Spleen (tissue), 11 donors: ENCODE data around the gene RNF111. TPM values are rescaled to one million over a fixed set of nuclear protein-coding genes. Genes with fewer than 3 reads are reported as not detected.

ENCODE experiments used
- DNase-seq: peaks from one replicate; pipeline ENCODE4 v3.0.0-alpha.2; 2020
- H3K27ac ChIP-seq, 8 donors: fragments of 200-600 bp; sonication (generic) in 7 of 8; 1 replicate in 4 of 8; 2 replicates in 4 of 8; pipeline versions ENCODE4 v1.5.0 to v1.8.0; 2016 to 2021; ENCODE audit warnings: inconsistent platforms in 4 of 8, mild to moderate bottlenecking in 4 of 8, moderate library complexity in 1 of 8
- H3K27me3 ChIP-seq, 7 donors: fragments of 200-600 bp; sonication (generic) in 6 of 7; replicated peaks in 1 of 7; 1 replicate in 4 of 7; 2 replicates in 3 of 7; pipeline versions ENCODE4 v1.5.0 to v1.8.0; 2016 to 2021; ENCODE audit warnings: inconsistent platforms in 3 of 7, mild to moderate bottlenecking in 1 of 7
- H3K36me3 ChIP-seq, 6 donors: fragments of 200-600 bp; sonication (generic) in 5 of 6; 1 replicate in 4 of 6; 2 replicates in 2 of 6; pipeline versions ENCODE4 v1.5.0 to v1.8.0; 2016 to 2021; ENCODE audit warnings: inconsistent platforms in 2 of 6
- H3K4me1 ChIP-seq, 6 donors: fragments of 200-600 bp; sonication (generic) in 5 of 6; 1 replicate in 3 of 6; 2 replicates in 3 of 6; pipeline versions ENCODE4 v1.5.0 to v1.8.0; 2016 to 2021; ENCODE audit warnings: inconsistent platforms in 3 of 6
- H3K4me3 ChIP-seq, 8 donors: fragments of 200-600 bp; sonication (generic) in 7 of 8; 1 replicate in 4 of 8; 2 replicates in 4 of 8; pipeline versions ENCODE4 v1.5.0 to v1.8.0; 2016 to 2021; ENCODE audit warnings: inconsistent platforms in 4 of 8, mild to moderate bottlenecking in 4 of 8, moderate library complexity in 2 of 8
- H3K9me3 ChIP-seq, 8 donors: fragments of 200-600 bp; sonication (generic) in 7 of 8; 1 replicate in 4 of 8; 2 replicates in 4 of 8; pipeline versions ENCODE4 v1.5.0 to v1.8.0; 2016 to 2021; ENCODE audit warnings: inconsistent platforms in 4 of 8
- POLR2A ChIP-seq, 3 donors: fragments of 450-650 bp; IDR thresholded peaks; one replicate each; pipeline ENCODE4 v1.5.1; 2017; ENCODE audit warnings: antibody characterized with exemption in 3 of 3, mild to moderate bottlenecking in 1 of 3
- POLR2AphosphoS5 ChIP-seq, 3 donors: sonication (generic); formaldehyde crosslinking; IDR thresholded peaks; one replicate each; pipeline ENCODE4 v1.5.1; 2017; ENCODE audit warnings: antibody characterized with exemption in 3 of 3
- WGBS, 5 donors: extraction: QIAGEN DNeasy Blood & Tissue Kit in 3 of 5; methylation state at CpG; one replicate each; pipeline versions ENCODE4 v1.1.5 to v1.1.7; 2013 to 2018; 5-methylcytosine and 5-hydroxymethylcytosine counted together
- intact Hi-C: fragments of 100-400 bp; cut with DNase I; formaldehyde crosslinking; loops from one replicate; pipeline ENCODE4 v1.15.0; 2023; ENCODE audit warnings: low total_unique reads
- polyA plus RNA-seq, 3 donors: library from polyadenylated mRNA; stranded (reverse); fragments of 200-250 nt; gene quantifications; one replicate each; pipeline ENCODE4 v1.2.1, GENCODE V29; 2013
- total RNA-seq, 7 donors: library from RNA; depleted of rRNA in 3 of 7; stranded (reverse); fragments of >200 nt in 3 of 7; fragmentation: NEBNext Ultra II Directional in 4 of 7; extraction: Animal tissue kit (Norgen Biotek cat#: 25700) in 4 of 7; gene quantifications; one replicate each; pipeline versions ENCODE4 v1.1.0 to v1.2.1, GENCODE V29; 2016 to 2021
- TF ChIP-seq, protein P1 (sequence below), 11 experiments: fragments of 200-600 bp in 7 of 11; fragments of 450-650 bp in 4 of 11; sonication (generic) in 4 of 11; IDR thresholded peaks in 8 of 11; conservative IDR thresholded peaks in 3 of 11; 1 replicate in 7 of 11; 2 replicates in 4 of 11; pipeline versions ENCODE4 v1.4.0 to v1.8.0; 2016 to 2021; ENCODE audit warnings: antibody characterized with exemption in 11 of 11, inconsistent platforms in 4 of 11, mild to moderate bottlenecking in 1 of 11
- donor health status: healthy with polysubstance abuse.
- donor health status: DM: no; HTN: no; CAD: no; lungs with moderate emphysema.
- donor health status: DM: no; HTN: no; CAD: no.
- donor health status: Bipolar disorder and iron deficiency.
- donor health status: healthy.
- donor health status: DM: no; HTN: no; CAD: no.
- donor health status: DM: yes; HTN: yes; CAD: no.

The RNF111 gene
- total and polyA plus RNA-seq, 10 donors = 10.5 to 68.2 (median 41.1) TPM

DNA sequence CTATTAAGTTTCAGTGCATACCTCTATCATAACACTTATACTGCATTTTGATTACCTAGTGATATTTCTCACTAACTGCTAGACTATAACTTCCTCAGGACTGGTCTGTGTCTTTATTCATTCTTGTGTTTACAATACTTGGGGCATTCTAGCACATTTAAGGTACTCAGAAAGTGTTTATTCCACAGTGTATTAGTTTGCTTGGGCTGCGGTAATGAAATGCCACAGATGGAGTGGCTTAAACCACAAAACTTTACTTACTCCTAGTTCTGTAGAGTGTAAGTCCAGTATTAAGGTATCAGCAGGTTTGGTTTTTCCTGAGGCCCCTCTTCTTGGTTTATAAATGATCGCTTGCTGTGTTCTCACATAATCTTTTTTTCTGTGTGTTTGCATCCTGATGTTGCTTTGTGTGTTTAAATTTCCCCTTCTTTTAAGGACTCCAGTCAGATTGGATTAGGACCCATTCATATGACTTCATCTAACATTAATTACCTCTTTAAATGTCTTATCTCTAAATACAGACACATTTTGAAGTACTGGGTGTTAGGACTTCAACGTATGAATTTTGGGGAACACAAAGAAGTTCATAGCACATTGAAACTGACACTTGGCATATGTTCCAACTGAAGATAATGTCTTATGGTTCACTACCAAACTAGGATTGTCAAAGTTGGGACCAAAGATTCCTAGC is 23.9 kb downstream of the RNF111 start:
- H3K4me1 ChIP-seq = peaks cover 0 to 44% (median 2%) of the 10 kb centered on the region in 6 donors
- H3K27ac ChIP-seq = no peak overlapping the region
- no peak overlapping the region for H3K4me3 ChIP-seq
- intact Hi-C loops = no loop called here
- H3K27me3 ChIP-seq = no peaks in the 10 kb centered on the region
- no peak for DNase-seq
- WGBS, 5 donors = 43 to 63% (median 61%) methylated on average over 3 of the region's 3 CpGs
- TF ChIP-seq, protein P1, sequence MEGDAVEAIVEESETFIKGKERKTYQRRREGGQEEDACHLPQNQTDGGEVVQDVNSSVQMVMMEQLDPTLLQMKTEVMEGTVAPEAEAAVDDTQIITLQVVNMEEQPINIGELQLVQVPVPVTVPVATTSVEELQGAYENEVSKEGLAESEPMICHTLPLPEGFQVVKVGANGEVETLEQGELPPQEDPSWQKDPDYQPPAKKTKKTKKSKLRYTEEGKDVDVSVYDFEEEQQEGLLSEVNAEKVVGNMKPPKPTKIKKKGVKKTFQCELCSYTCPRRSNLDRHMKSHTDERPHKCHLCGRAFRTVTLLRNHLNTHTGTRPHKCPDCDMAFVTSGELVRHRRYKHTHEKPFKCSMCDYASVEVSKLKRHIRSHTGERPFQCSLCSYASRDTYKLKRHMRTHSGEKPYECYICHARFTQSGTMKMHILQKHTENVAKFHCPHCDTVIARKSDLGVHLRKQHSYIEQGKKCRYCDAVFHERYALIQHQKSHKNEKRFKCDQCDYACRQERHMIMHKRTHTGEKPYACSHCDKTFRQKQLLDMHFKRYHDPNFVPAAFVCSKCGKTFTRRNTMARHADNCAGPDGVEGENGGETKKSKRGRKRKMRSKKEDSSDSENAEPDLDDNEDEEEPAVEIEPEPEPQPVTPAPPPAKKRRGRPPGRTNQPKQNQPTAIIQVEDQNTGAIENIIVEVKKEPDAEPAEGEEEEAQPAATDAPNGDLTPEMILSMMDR (IDR thresholded peaks at IDR 0.05 in 8 of 11, conservative IDR thresholded peaks at IDR 0.05 in 3 of 11) = no peak
- no peak for TF ChIP-seq POLR2A (IDR thresholded peaks at IDR 0.05)
- H3K36me3 ChIP-seq = peaks cover 0 to 39% (median 0%) of the 10 kb centered on the region in 6 donors
- H3K9me3 ChIP-seq = no peaks in the 10 kb centered on the region

DNA sequence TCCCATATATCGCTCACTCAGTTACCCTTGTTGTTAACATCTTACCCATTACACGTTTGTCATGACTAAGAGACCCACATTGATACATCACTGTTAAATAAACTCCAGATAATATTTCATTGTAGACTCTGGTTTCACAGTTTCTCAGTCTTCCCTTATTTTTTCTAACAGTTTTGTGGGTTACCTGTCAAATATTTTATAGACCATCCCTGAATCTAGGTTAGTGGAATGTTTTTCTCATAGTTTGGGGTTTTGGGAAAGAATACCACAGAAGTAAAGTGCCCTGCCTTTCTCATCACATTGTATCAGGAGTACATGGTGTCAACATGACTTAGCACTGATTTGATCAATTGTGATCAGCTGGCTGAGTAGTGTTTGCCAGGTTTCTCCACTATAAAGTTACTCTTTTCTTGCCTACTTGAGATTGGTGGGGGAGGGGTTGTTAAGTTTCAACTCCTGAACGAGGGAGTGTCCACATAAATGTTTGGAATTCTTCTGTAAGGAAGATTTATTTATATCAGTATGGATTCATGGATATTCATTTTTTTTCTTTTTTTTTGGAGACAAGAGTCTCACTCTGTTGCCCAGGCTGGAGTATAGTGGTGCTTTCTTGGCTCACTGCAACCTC is 25.9 kb downstream of the RNF111 start:
- TF ChIP-seq POLR2AphosphoS5 (IDR thresholded peaks at IDR 0.05) = no peak
- peaks cover 0 to 34% (median 0%) of the 10 kb centered on the region in 6 donors for H3K36me3 ChIP-seq
- intact Hi-C loops = no loop called here

DNA sequence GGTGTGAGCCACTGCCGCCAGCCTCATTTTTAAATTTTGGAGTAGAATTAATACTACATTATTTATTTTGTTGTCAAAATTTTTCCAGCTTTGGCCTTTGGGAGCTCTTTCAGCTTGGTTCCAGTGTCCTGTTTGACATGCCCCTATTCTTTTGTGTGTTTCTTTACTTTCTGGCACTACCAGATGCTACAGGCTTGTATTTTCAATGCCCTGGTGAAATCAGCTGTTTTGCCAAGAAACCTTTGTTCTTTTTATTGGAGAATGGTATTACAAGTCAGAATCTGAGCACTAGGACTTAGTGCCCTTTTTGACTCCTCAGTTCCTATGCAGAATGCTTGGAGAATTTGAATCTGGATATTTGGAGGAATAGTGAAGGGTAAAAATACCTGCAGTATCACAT is 26.6 kb downstream of the RNF111 start:
- Histone ChIP-seq H3K4me3 (no peak overlapping the region), H3K36me3 (peaks cover 0 to 27% (median 0%) of the 10 kb centered on the region in 6 donors), H3K9me3 (no peaks in the 10 kb centered on the region), H3K27me3 (no peaks in the 10 kb centered on the region), H3K4me1 (peaks cover 0 to 61% (median 9%) of the 10 kb centered on the region in 6 donors), H3K27ac (no peak overlapping the region)
- intact Hi-C loops = no loop called here
- WGBS, 5 donors = 90 to 100% (median 100%) methylated on average over 1 of the region's 1 CpG
- DNase-seq = no peak
- no peak for TF ChIP-seq POLR2A (IDR thresholded peaks at IDR 0.05)
- TF ChIP-seq POLR2AphosphoS5 (IDR thresholded peaks at IDR 0.05) = no peak
- TF ChIP-seq, protein P1 (IDR thresholded peaks at IDR 0.05 in 8 of 11, conservative IDR thresholded peaks at IDR 0.05 in 3 of 11) = no peak

More for the DNA sequence above, 25.9 kb downstream of the RNF111 start:
- Histone ChIP-seq H3K27ac (no peak overlapping the region), H3K4me3 (no peak overlapping the region), H3K27me3 (no peaks in the 10 kb centered on the region), H3K9me3 (no peaks in the 10 kb centered on the region), H3K4me1 (peaks cover 0 to 54% (median 6%) of the 10 kb centered on the region in 6 donors)
- DNase-seq = no peak
- 83 to 93% (median 91%) methylated on average over 3 of the region's 3 CpGs for WGBS, 5 donors

DNA sequence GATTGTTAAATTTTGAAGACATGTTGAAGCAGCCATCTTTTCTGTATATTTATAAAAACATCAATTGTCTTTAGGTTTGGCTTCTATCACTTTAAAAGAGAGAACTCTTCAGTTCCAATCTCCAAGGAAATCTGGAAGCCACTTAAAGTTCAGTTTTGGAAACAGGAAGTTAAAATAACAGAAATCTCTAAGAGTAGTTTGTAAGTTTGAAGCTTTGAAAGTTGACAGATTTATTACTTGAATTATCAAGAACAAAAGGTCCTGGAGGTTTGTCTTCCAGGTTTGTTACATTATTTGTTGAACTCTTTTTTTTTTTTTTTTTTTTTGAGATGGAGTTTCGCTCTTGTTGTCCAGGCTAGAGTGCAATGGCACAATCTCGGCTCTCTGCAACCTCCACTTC is 30.0 kb downstream of the RNF111 start:
- TF ChIP-seq, protein P1 (IDR thresholded peaks at IDR 0.05 in 8 of 11, conservative IDR thresholded peaks at IDR 0.05 in 3 of 11) = no peak
- TF ChIP-seq POLR2AphosphoS5 (IDR thresholded peaks at IDR 0.05) (no peak), POLR2A (IDR thresholded peaks at IDR 0.05) (no peak)
- Histone ChIP-seq H3K4me3 (no peak overlapping the region), H3K27me3 (no peaks in the 10 kb centered on the region), H3K36me3 (peaks cover 0 to 42% (median under 1%) of the 10 kb centered on the region in 6 donors), H3K4me1 (peaks cover 0 to 54% (median 8%) of the 10 kb centered on the region in 6 donors), H3K9me3 (no peaks in the 10 kb centered on the region), H3K27ac (no peak overlapping the region)
- WGBS, 5 donors = 72 to 80% (median 75%) methylated on average over 2 of the region's 2 CpGs
- no peak for DNase-seq
- intact Hi-C loops = no loop called here
